ENCODE data around the gene SLC38A7.

DNA sequence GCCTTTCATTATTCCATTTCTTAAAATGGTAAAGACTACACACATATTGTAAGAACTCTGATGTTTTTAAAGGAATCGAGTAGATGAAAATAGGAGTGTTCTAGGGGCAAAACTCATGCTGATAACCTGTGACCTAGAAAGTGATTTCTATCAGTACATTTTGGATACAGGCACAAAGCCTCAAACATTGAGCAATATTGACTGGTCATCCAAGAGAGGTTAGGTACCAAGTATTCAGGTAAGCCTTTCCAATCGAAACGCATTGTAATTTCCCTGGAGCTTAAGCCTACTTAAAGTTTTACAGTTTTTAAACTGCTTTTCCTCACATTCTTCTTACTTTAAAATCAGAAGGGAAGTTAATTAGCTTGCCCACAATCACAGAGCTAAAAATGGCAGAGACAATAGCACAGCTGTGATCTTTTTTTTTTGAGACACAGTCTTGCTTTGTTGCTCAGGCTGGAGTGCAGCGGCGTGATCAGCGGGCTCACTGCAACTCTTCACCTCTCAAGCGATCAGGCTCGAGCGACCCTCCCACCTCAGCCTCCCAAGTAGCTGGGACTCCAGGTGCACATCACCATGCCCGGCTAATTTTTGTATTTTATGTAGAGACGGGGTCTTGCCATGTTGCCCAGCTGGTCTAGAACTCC lies 46.3 kb upstream of the SLC38A7 start:
- no peak for TF ChIP-seq EZH2phosphoT487 (IDR thresholded peaks at IDR 0.05; ENCODE audit: insufficient read depth, low read depth)
- no peak for TF ChIP-seq EZH2 (IDR thresholded peaks at IDR 0.05; ENCODE audit: insufficient read depth, poor library complexity, severe bottlenecking)
